Astrocyte (in vitro differentiated cells and primary cell): ENCODE results near the gene PRKCA. TPM values are rescaled to one million over a fixed set of nuclear protein-coding genes. Genes with fewer than 3 reads are reported as not detected.

Source experiments
- DNase-seq: peaks from one replicate; pipeline ENCODE4 v3.0.0-alpha.2; 2010; ENCODE audit warnings: low read depth
- FAIRE-seq: peaks from 2 replicates; lab custom pipeline; 2011; peaks lifted over from hg19 to GRCh38; lab: Jason Lieb, UNC
- H2AFZ ChIP-seq: 2 replicates; pipeline ENCODE4 v1.6.0; 2012; ENCODE audit warnings: low read depth, low read length, inconsistent platforms
- H3K27ac ChIP-seq: 2 replicates; pipeline ENCODE4 v1.5.1; 2011; ENCODE audit warnings: low read depth, low read length, inconsistent platforms
- H3K27me3 ChIP-seq: 2 replicates; pipeline ENCODE4 v1.6.0; 2011; ENCODE audit warnings: low read length, inconsistent platforms; ENCODE audit not compliant: insufficient read depth
- H3K36me3 ChIP-seq: 2 replicates; pipeline ENCODE4 v1.5.1; 2011; ENCODE audit warnings: low read length, inconsistent platforms; ENCODE audit not compliant: insufficient read depth
- H3K4me1 ChIP-seq: 2 replicates; pipeline ENCODE4 v1.5.1; 2011; ENCODE audit warnings: low read length, inconsistent platforms; ENCODE audit not compliant: insufficient read depth
- H3K4me2 ChIP-seq: 2 replicates; pipeline ENCODE4 v1.6.0; 2012; ENCODE audit warnings: low read length, inconsistent platforms
- H3K4me3 ChIP-seq: 2 replicates; pipeline ENCODE4 v1.5.1; 2011; ENCODE audit warnings: low read depth, mild to moderate bottlenecking, low read length, inconsistent platforms; ENCODE audit not compliant: insufficient read depth
- H3K79me2 ChIP-seq: 2 replicates; pipeline ENCODE4 v1.6.0; 2012; ENCODE audit warnings: mild to moderate bottlenecking, low read length, inconsistent platforms; ENCODE audit not compliant: insufficient read depth
- H3K9ac ChIP-seq: 2 replicates; pipeline ENCODE4 v1.6.0; 2012; ENCODE audit warnings: mild to moderate bottlenecking, low read length, inconsistent platforms
- H3K9me3 ChIP-seq: 2 replicates; pipeline ENCODE4 v1.5.1; 2012; ENCODE audit warnings: low read depth, mild to moderate bottlenecking, low read length, inconsistent platforms; ENCODE audit not compliant: insufficient read depth
- H4K20me1 ChIP-seq: 2 replicates; pipeline ENCODE4 v1.6.0; 2012; ENCODE audit warnings: low read length, inconsistent platforms; ENCODE audit not compliant: insufficient read depth
- H3K27ac Mint-ChIP-seq: one replicate; pipeline ENCODE4 v1.8.0; 2021; ENCODE audit warnings: mild to moderate bottlenecking, mixed read lengths; ENCODE audit not compliant: unreplicated experiment
- H3K27me3 Mint-ChIP-seq: one replicate; pipeline ENCODE4 v1.8.0; 2021; ENCODE audit warnings: low read depth, mixed read lengths; ENCODE audit not compliant: unreplicated experiment
- H3K36me3 Mint-ChIP-seq: one replicate; pipeline ENCODE4 v1.8.0; 2021; ENCODE audit warnings: low read depth, mixed read lengths; ENCODE audit not compliant: unreplicated experiment
- H3K4me1 Mint-ChIP-seq: one replicate; pipeline ENCODE4 v1.8.0; 2021; ENCODE audit warnings: low read depth, mixed read lengths; ENCODE audit not compliant: unreplicated experiment
- H3K4me3 Mint-ChIP-seq: one replicate; pipeline ENCODE4 v1.8.0; 2021; ENCODE audit warnings: mild to moderate bottlenecking, moderate library complexity, mixed read lengths; ENCODE audit not compliant: unreplicated experiment
- H3K9me3 Mint-ChIP-seq: one replicate; pipeline ENCODE4 v1.8.0; 2021; ENCODE audit warnings: mild to moderate bottlenecking, mixed read lengths; ENCODE audit not compliant: unreplicated experiment
- CTCF ChIP-seq: IDR thresholded peaks from 2 replicates; pipeline ENCODE4 v1.5.1; 2011; ENCODE audit warnings: low read depth, mild to moderate bottlenecking, inconsistent platforms, low read length, moderate library complexity; ENCODE audit not compliant: insufficient read depth
- EZH2 ChIP-seq: IDR thresholded peaks from 2 replicates; pipeline ENCODE4 v1.6.1; 2012; ENCODE audit warnings: mild to moderate bottlenecking, low read length, inconsistent platforms; ENCODE audit not compliant: insufficient read depth
- total RNA-seq: library from RNA; stranded (reverse); gene quantifications from 2 replicates; pipeline ENCODE4 v1.2.1, GENCODE V29; 2021

Gene PRKCA
- total RNA-seq, 1 donor from 2014 or later, result 49.9 TPM

- TF ChIP-seq CTCF (no peak), EZH2 (no peak)
- Histone ChIP-seq H3K36me3 (peaks cover 9% of the 10 kb centered on the region), H3K4me2 (peak overlapping the region; percentile 90), H3K4me1 (peaks cover 19% of the 10 kb centered on the region), H3K9ac (peak overlapping the region; percentile 5), H3K27ac (no peak overlapping the region), H3K4me3 (no peak overlapping the region), H3K79me2 (peaks cover 78% of the 10 kb centered on the region), H4K20me1 (peaks cover 20% of the 10 kb centered on the region), H3K27me3 (no peaks in the 10 kb centered on the region), H2AFZ (no peak overlapping the region), H3K9me3 (no peaks in the 10 kb centered on the region)
- H3K27me3 Mint-ChIP-seq, result no peaks in the 10 kb centered on the region
- peaks cover 36% of the 10 kb centered on the region for H3K4me1 Mint-ChIP-seq
- DNase-seq (peak; percentile 68), FAIRE-seq (no peak)
- H3K9me3 Mint-ChIP-seq, result no peaks in the 10 kb centered on the region
- H3K36me3 Mint-ChIP-seq, result peaks cover 5% of the 10 kb centered on the region
- H3K4me3 Mint-ChIP-seq, result peak overlapping the region; percentile 72
- H3K27ac Mint-ChIP-seq, result peak overlapping the region; percentile 1
Observed at GRCh38 chr17:66306446-66306845, 4.0 kb downstream of the PRKCA start.

- peaks cover 9% of the 10 kb centered on the region for H3K36me3 ChIP-seq
- peaks cover 17% of the 10 kb centered on the region for H3K4me1 ChIP-seq
- FAIRE-seq, result no peak
- Mint-ChIP-seq H3K27ac (no peak overlapping the region), H3K4me3 (no peak overlapping the region), H3K27me3 (no peaks in the 10 kb centered on the region), H3K4me1 (peaks cover 36% of the 10 kb centered on the region), H3K36me3 (peaks cover 5% of the 10 kb centered on the region), H3K9me3 (no peaks in the 10 kb centered on the region)
- H3K79me2 ChIP-seq, result peaks cover 78% of the 10 kb centered on the region
- no peak overlapping the region for H3K4me3 ChIP-seq
- H2AFZ ChIP-seq, result no peak overlapping the region
- H4K20me1 ChIP-seq, result peaks cover 20% of the 10 kb centered on the region
- DNase-seq, result no peak
- H3K9ac ChIP-seq, result no peak overlapping the region
- H3K27ac ChIP-seq, result no peak overlapping the region
- H3K27me3 ChIP-seq, result no peaks in the 10 kb centered on the region
- H3K4me2 ChIP-seq, result no peak overlapping the region
- H3K9me3 ChIP-seq, result no peaks in the 10 kb centered on the region
- TF ChIP-seq CTCF, result no peak
- no peak for TF ChIP-seq EZH2
Observed at GRCh38 chr17:66307257-66307656, 4.8 kb downstream of the PRKCA start.

GRCh38 chr17:66308856-66309255 lies 6.4 kb downstream of the PRKCA start:
- H2AFZ ChIP-seq, result no peak overlapping the region
- H3K4me3 ChIP-seq, result no peak overlapping the region
- TF ChIP-seq CTCF, result no peak
- TF ChIP-seq EZH2, result no peak
- no peak overlapping the region for H3K27ac ChIP-seq
- no peaks in the 10 kb centered on the region for H3K9me3 Mint-ChIP-seq
- peaks cover 5% of the 10 kb centered on the region for H3K36me3 Mint-ChIP-seq
- no peak overlapping the region for H3K9ac ChIP-seq
- H3K9me3 ChIP-seq, result no peaks in the 10 kb centered on the region
- peaks cover 70% of the 10 kb centered on the region for H3K79me2 ChIP-seq
- no peak overlapping the region for H3K4me2 ChIP-seq
- H3K4me3 Mint-ChIP-seq, result no peak overlapping the region
- H4K20me1 ChIP-seq, result peaks cover 20% of the 10 kb centered on the region
- H3K27me3 Mint-ChIP-seq, result no peaks in the 10 kb centered on the region
- no peak for DNase-seq
- no peak overlapping the region for H3K27ac Mint-ChIP-seq
- H3K4me1 Mint-ChIP-seq, result peaks cover 36% of the 10 kb centered on the region
- H3K4me1 ChIP-seq, result peaks cover 15% of the 10 kb centered on the region
- H3K36me3 ChIP-seq, result peaks cover 9% of the 10 kb centered on the region
- H3K27me3 ChIP-seq, result no peaks in the 10 kb centered on the region
- no peak for FAIRE-seq
